ENCODE measurements around the gene C6orf47.

DNA sequence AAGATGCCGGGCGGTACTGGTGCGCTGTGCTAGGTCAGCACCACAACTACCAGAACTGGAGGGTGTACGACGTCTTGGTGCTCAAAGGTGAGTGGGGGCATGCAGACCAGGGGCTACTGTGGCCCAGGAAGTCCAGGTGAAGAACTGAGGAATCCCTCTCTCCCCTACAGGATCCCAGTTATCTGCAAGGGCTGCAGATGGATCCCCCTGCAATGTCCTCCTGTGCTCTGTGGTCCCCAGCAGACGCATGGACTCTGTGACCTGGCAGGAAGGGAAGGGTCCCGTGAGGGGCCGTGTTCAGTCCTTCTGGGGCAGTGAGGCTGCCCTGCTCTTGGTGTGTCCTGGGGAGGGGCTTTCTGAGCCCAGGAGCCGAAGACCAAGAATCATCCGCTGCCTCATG lies 47.1 kb upstream of the C6orf47 start:
- TF ChIP-seq, protein P1, sequence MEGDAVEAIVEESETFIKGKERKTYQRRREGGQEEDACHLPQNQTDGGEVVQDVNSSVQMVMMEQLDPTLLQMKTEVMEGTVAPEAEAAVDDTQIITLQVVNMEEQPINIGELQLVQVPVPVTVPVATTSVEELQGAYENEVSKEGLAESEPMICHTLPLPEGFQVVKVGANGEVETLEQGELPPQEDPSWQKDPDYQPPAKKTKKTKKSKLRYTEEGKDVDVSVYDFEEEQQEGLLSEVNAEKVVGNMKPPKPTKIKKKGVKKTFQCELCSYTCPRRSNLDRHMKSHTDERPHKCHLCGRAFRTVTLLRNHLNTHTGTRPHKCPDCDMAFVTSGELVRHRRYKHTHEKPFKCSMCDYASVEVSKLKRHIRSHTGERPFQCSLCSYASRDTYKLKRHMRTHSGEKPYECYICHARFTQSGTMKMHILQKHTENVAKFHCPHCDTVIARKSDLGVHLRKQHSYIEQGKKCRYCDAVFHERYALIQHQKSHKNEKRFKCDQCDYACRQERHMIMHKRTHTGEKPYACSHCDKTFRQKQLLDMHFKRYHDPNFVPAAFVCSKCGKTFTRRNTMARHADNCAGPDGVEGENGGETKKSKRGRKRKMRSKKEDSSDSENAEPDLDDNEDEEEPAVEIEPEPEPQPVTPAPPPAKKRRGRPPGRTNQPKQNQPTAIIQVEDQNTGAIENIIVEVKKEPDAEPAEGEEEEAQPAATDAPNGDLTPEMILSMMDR (conservative IDR thresholded peaks at IDR 0.05): no peak
- no peak for TF ChIP-seq ZFX (IDR thresholded peaks at IDR 0.05)

All from C4-2B (cell line).